GM12874 (cell line): ENCODE data around the gene CFAP47.

Experiments used
- CTCF ChIP-seq: IDR thresholded peaks from 2 replicates; pipeline ENCODE4 v1.5.1; 2011; ENCODE audit warnings: low read depth, mild to moderate bottlenecking, control low read depth, low read length, moderate library complexity; ENCODE audit not compliant: insufficient read depth

Gene CFAP47

GRCh38 chrX:36334572-36334971, 415.0 kb downstream of the CFAP47 start:
- no peak for TF ChIP-seq CTCF

GRCh38 chrX:36336751-36337150, 417.2 kb downstream of the CFAP47 start:
- no peak for TF ChIP-seq CTCF

GRCh38 chrX:36344301-36344700, 424.8 kb downstream of the CFAP47 start:
- no peak for TF ChIP-seq CTCF

GRCh38 chrX:36348509-36348908, 429.0 kb downstream of the CFAP47 start:
- no peak for TF ChIP-seq CTCF

- TF ChIP-seq CTCF, result no peak
These were observed 438.3 kb downstream of the CFAP47 start for GRCh38 chrX:36357855-36358254.

GRCh38 chrX:36364262-36364661, 444.7 kb downstream of the CFAP47 start:
- no peak for TF ChIP-seq CTCF

- TF ChIP-seq CTCF, result no peak
These were observed 464.0 kb downstream of the CFAP47 start for GRCh38 chrX:36383495-36383894.

GRCh38 chrX:36388901-36389300, 469.4 kb downstream of the CFAP47 start:
- no peak for TF ChIP-seq CTCF
